ENCODE results near the gene MED15.
"Not testable (repeated sequence)": the region's sequence is repeated elsewhere in the genome, so short reads cannot be mapped to it uniquely, and the experiment has no call there.

The MED15 gene

GRCh38 chr22:20615533-20616450, 108.4 kb downstream of the MED15 start:
- H3K9me3 ChIP-seq (ENCODE audit: severe bottlenecking): no peaks in the 10 kb centered on the region
- DNase-seq: no peak
- H3K4me3 ChIP-seq (ENCODE audit: low read depth, low read length): no peak overlapping the region
- no peaks in the 10 kb centered on the region for H3K36me3 ChIP-seq
- no peak for TF ChIP-seq CTCF (IDR thresholded peaks at IDR 0.05; ENCODE audit: low read depth, low read length)
- H3K27ac ChIP-seq: no peak overlapping the region
- no peaks in the 10 kb centered on the region for H3K27me3 ChIP-seq (ENCODE audit: insufficient read depth, low read depth, severe bottlenecking)

GRCh38 chr22:20616451-20617043, 109.1 kb downstream of the MED15 start:
- no peak overlapping the region for H3K27ac ChIP-seq
- H3K9me3 ChIP-seq (ENCODE audit: severe bottlenecking): no peaks in the 10 kb centered on the region
- H3K36me3 ChIP-seq: no peaks in the 10 kb centered on the region
- DNase-seq: no peak
- H3K4me3 ChIP-seq (ENCODE audit: low read depth, low read length): no peak overlapping the region
- no peaks in the 10 kb centered on the region for H3K27me3 ChIP-seq (ENCODE audit: insufficient read depth, low read depth, severe bottlenecking)
- no peak for TF ChIP-seq CTCF (IDR thresholded peaks at IDR 0.05; ENCODE audit: low read depth, low read length)

- no peak for DNase-seq
- H3K4me3 ChIP-seq (ENCODE audit: low read depth, low read length): no peak overlapping the region
- H3K27me3 ChIP-seq (ENCODE audit: insufficient read depth, low read depth, severe bottlenecking): no peaks in the 10 kb centered on the region
- TF ChIP-seq CTCF (IDR thresholded peaks at IDR 0.05; ENCODE audit: low read depth, low read length): no peak
- no peaks in the 10 kb centered on the region for H3K36me3 ChIP-seq
- H3K9me3 ChIP-seq (ENCODE audit: severe bottlenecking): no peaks in the 10 kb centered on the region
- H3K27ac ChIP-seq: no peak overlapping the region
Observed at GRCh38 chr22:20618488-20618887, 111.1 kb downstream of the MED15 start.

- Histone ChIP-seq H3K36me3 (no peaks in the 10 kb centered on the region), H3K27me3 (ENCODE audit: insufficient read depth, low read depth, severe bottlenecking) (no peaks in the 10 kb centered on the region), H3K27ac (no peak overlapping the region), H3K4me3 (ENCODE audit: low read depth, low read length) (no peak overlapping the region), H3K9me3 (ENCODE audit: severe bottlenecking) (no peaks in the 10 kb centered on the region)
- no peak for TF ChIP-seq CTCF (IDR thresholded peaks at IDR 0.05; ENCODE audit: low read depth, low read length)
- DNase-seq: no peak
Observed at GRCh38 chr22:20619045-20619892, 111.9 kb downstream of the MED15 start.

GRCh38 chr22:20619893-20620194, 112.4 kb downstream of the MED15 start:
- not testable (repeated sequence) for H3K27me3 ChIP-seq (ENCODE audit: insufficient read depth, low read depth, severe bottlenecking); H3K4me3 ChIP-seq (ENCODE audit: low read depth, low read length); H3K9me3 ChIP-seq (ENCODE audit: severe bottlenecking); DNase-seq; H3K27ac ChIP-seq; H3K36me3 ChIP-seq

GRCh38 chr22:20621162-20621561, 113.8 kb downstream of the MED15 start:
- no peak for TF ChIP-seq CTCF (IDR thresholded peaks at IDR 0.05; ENCODE audit: low read depth, low read length)
- H3K27ac ChIP-seq: no peak overlapping the region
- no peak overlapping the region for H3K4me3 ChIP-seq (ENCODE audit: low read depth, low read length)

More at GRCh38 chr22:20621162-20621561, 113.8 kb downstream of the MED15 start:
- Histone ChIP-seq H3K36me3 (no peaks in the 10 kb centered on the region), H3K27me3 (ENCODE audit: insufficient read depth, low read depth, severe bottlenecking) (no peaks in the 10 kb centered on the region), H3K9me3 (ENCODE audit: severe bottlenecking) (no peaks in the 10 kb centered on the region)
- no peak for DNase-seq

All from WERI-Rb-1 (cell line).